ENCODE results near the gene MSL3B.

The MSL3B gene

GRCh38 chr2:233867993-233868532, at the start of gene MSL3B (continued):
- TF ChIP-seq, protein P1, sequence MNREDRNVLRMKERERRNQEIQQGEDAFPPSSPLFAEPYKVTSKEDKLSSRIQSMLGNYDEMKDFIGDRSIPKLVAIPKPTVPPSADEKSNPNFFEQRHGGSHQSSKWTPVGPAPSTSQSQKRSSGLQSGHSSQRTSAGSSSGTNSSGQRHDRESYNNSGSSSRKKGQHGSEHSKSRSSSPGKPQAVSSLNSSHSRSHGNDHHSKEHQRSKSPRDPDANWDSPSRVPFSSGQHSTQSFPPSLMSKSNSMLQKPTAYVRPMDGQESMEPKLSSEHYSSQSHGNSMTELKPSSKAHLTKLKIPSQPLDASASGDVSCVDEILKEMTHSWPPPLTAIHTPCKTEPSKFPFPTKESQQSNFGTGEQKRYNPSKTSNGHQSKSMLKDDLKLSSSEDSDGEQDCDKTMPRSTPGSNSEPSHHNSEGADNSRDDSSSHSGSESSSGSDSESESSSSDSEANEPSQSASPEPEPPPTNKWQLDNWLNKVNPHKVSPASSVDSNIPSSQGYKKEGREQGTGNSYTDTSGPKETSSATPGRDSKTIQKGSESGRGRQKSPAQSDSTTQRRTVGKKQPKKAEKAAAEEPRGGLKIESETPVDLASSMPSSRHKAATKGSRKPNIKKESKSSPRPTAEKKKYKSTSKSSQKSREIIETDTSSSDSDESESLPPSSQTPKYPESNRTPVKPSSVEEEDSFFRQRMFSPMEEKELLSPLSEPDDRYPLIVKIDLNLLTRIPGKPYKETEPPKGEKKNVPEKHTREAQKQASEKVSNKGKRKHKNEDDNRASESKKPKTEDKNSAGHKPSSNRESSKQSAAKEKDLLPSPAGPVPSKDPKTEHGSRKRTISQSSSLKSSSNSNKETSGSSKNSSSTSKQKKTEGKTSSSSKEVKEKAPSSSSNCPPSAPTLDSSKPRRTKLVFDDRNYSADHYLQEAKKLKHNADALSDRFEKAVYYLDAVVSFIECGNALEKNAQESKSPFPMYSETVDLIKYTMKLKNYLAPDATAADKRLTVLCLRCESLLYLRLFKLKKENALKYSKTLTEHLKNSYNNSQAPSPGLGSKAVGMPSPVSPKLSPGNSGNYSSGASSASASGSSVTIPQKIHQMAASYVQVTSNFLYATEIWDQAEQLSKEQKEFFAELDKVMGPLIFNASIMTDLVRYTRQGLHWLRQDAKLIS (CRISPR knock-in tag; IDR thresholded peaks at IDR 0.05): no peak
- TF ChIP-seq KLF6 (CRISPR knock-in tag; IDR thresholded peaks at IDR 0.05; ENCODE audit: borderline replicate concordance) (no peak), ZNF354B (CRISPR knock-in tag; IDR thresholded peaks at IDR 0.05) (no peak), NCOR1 (IDR thresholded peaks at IDR 0.05) (no peak), NFATC3 (IDR thresholded peaks at IDR 0.05) (no peak), MAFK (IDR thresholded peaks at IDR 0.05; ENCODE audit: low read length) (no peak), ZNF277 (CRISPR knock-in tag; IDR thresholded peaks at IDR 0.05; ENCODE audit: borderline replicate concordance) (no peak), THAP12 (CRISPR knock-in tag; IDR thresholded peaks at IDR 0.05) (no peak), HDGF (IDR thresholded peaks at IDR 0.05) (no peak), THRA (IDR thresholded peaks at IDR 0.05) (no peak), ZC3H11A (IDR thresholded peaks at IDR 0.05; ENCODE audit: low read depth, low read length) (no peak)
- TF ChIP-seq, protein P2, sequence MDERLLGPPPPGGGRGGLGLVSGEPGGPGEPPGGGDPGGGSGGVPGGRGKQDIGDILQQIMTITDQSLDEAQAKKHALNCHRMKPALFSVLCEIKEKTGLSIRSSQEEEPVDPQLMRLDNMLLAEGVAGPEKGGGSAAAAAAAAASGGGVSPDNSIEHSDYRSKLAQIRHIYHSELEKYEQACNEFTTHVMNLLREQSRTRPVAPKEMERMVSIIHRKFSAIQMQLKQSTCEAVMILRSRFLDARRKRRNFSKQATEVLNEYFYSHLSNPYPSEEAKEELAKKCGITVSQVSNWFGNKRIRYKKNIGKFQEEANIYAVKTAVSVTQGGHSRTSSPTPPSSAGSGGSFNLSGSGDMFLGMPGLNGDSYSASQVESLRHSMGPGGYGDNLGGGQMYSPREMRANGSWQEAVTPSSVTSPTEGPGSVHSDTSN (CRISPR knock-in tag; IDR thresholded peaks at IDR 0.05; ENCODE audit: low read depth): no peak
- TF ChIP-seq, protein P2 (tag; conservative IDR thresholded peaks at IDR 0.05; ENCODE audit: low read depth): no peak
- TF ChIP-seq, protein P3, sequence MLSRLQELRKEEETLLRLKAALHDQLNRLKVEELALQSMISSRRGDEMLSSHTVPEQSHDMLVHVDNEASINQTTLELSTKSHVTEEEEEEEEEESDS (CRISPR knock-in tag; IDR thresholded peaks at IDR 0.05): no peak

All from K562 (cell line).